ENCODE results near the gene GPX6.
"Not testable (repeated sequence)": the region's sequence is repeated elsewhere in the genome, so short reads cannot be mapped to it uniquely, and the experiment has no call there.

GPX6 gene

GRCh38 chr6:28486988-28487742 lies 28.4 kb downstream of the GPX6 start:
- Histone ChIP-seq H3K36me3 (ENCODE audit: control insufficient read depth in 5 of 5, insufficient read depth in 5 of 5, low read length in 5 of 5) (no peaks in the 10 kb centered on the region), H3K27ac (ENCODE audit: low read depth, low read length) (no peak overlapping the region), H3K9ac (ENCODE audit: low read length in 5 of 5) (no peak overlapping the region), H3K9me3 (ENCODE audit: control insufficient read depth in 5 of 5, low read length in 5 of 5) (no peaks in the 10 kb centered on the region), H3K4me1 (ENCODE audit: control insufficient read depth in 5 of 5, insufficient read depth in 5 of 5, low read length in 5 of 5) (peaks cover 0 to 14% (median 7%) of the 10 kb centered on the region in 5 donors), H3K27me3 (ENCODE audit: control insufficient read depth in 5 of 5, insufficient read depth in 4 of 5, low read length in 5 of 5) (peaks cover 0 to 4% (median 0%) of the 10 kb centered on the region in 5 donors), H3K4me3 (ENCODE audit: low read depth in 1 of 5, low read length in 5 of 5) (no peak overlapping the region)

DNA sequence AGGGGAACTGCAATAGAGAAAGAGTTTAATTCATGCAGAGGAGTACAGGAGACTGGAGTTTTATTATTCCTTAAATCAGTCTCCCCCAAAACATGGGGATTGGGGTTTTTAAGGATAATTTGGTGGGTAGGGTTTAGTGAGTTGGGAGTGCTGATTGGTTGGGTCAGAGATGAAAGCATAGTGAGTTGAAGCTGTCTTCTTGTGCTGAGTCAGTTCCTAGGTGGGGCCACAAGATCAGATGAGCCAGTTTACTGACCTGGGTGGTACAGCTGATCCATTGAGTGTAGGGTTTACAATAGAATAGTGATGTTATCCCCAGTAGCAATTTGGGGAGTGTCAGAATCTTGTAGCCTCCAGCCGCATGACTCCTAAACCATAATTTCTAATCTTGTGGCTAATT lies 29.1 kb downstream of the GPX6 start:
- no peaks in the 10 kb centered on the region for H3K36me3 ChIP-seq (ENCODE audit: control insufficient read depth in 5 of 5, insufficient read depth in 5 of 5, low read length in 5 of 5)
- H3K4me1 ChIP-seq (ENCODE audit: control insufficient read depth in 5 of 5, insufficient read depth in 5 of 5, low read length in 5 of 5) = peaks cover 0 to 14% (median 7%) of the 10 kb centered on the region in 5 donors
- no peak overlapping the region for H3K27ac ChIP-seq (ENCODE audit: low read depth, low read length)
- H3K4me3 ChIP-seq (ENCODE audit: low read depth in 1 of 5, low read length in 5 of 5) = no peak overlapping the region
- no peaks in the 10 kb centered on the region for H3K9me3 ChIP-seq (ENCODE audit: control insufficient read depth in 5 of 5, low read length in 5 of 5)
- H3K27me3 ChIP-seq (ENCODE audit: control insufficient read depth in 5 of 5, insufficient read depth in 4 of 5, low read length in 5 of 5) = peaks cover under 1 to 8% (median 4%) of the 10 kb centered on the region in 5 donors
- H3K9ac ChIP-seq (ENCODE audit: low read length in 5 of 5) = no peak overlapping the region

DNA sequence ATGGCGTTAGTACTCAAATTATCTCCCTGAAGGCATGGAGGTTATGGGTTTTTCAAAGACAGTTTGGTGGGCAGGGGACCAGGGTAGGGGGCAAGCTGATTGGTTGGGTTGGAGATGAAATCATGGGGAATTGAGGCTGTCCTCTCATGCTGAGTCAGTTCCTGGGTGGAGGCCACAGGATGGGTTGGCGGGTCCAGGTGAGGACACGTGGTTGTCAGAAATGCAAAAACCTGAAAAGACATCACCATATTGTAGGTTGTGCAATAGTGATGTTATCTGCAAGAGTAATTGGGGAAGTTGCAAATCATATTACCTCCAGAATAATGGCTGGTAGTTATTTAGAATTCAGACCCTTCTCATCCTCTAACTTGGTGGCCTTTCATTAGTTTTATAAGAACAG lies 30.1 kb downstream of the GPX6 start:
- Histone ChIP-seq H3K4me3 (ENCODE audit: low read depth in 1 of 5, low read length in 5 of 5) (no peak overlapping the region), H3K4me1 (ENCODE audit: control insufficient read depth in 5 of 5, insufficient read depth in 5 of 5, low read length in 5 of 5) (peaks cover 0 to 11% (median 7%) of the 10 kb centered on the region in 5 donors), H3K27ac (ENCODE audit: low read depth, low read length) (no peak overlapping the region), H3K9ac (ENCODE audit: low read length in 5 of 5) (no peak overlapping the region), H3K9me3 (ENCODE audit: control insufficient read depth in 5 of 5, low read length in 5 of 5) (no peaks in the 10 kb centered on the region), H3K27me3 (ENCODE audit: control insufficient read depth in 5 of 5, insufficient read depth in 4 of 5, low read length in 5 of 5) (peaks cover 4 to 11% (median 6%) of the 10 kb centered on the region in 5 donors), H3K36me3 (ENCODE audit: control insufficient read depth in 5 of 5, insufficient read depth in 5 of 5, low read length in 5 of 5) (no peaks in the 10 kb centered on the region)

DNA sequence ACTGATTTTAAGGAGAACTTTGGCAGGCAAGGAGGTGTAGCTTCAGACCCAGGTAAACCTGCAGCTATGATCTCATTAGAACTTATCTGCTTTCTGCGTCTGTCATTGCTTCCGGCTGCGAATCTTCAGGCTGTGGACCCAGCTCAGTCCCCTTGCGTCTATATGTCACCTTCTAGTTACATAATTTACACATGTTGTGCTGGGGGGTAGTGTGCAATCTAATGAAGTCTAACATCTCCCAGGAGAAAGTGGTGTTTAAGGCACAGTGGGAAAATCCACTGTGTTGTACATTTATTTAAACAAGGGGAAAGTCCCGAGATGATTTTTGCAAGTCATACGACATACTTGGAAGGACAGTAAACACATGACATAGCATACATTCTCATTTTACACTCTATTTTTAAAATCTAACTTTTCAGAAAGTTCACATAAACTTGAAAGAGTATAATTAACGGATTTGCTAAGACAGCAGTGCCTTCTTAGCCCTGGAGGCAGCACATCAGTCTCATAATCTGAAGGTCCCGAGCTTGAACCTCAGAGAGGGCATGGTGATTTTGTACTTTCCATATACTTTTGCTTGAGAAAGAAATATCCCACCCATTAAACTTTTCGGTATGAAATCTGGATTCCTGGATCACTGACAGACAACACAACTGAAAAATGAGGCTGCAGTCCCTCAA lies 35.2 kb downstream of the GPX6 start:
- Histone ChIP-seq H3K27ac (ENCODE audit: low read depth, low read length) (no peak overlapping the region), H3K36me3 (ENCODE audit: control insufficient read depth in 5 of 5, insufficient read depth in 5 of 5, low read length in 5 of 5) (no peaks in the 10 kb centered on the region), H3K9me3 (ENCODE audit: control insufficient read depth in 5 of 5, low read length in 5 of 5) (no peaks in the 10 kb centered on the region), H3K4me3 (ENCODE audit: low read depth in 1 of 5, low read length in 5 of 5) (no peak overlapping the region), H3K4me1 (ENCODE audit: control insufficient read depth in 5 of 5, insufficient read depth in 5 of 5, low read length in 5 of 5) (no peaks in the 10 kb centered on the region), H3K27me3 (ENCODE audit: control insufficient read depth in 5 of 5, insufficient read depth in 4 of 5, low read length in 5 of 5) (peaks cover 7 to 26% (median 11%) of the 10 kb centered on the region in 5 donors), H3K9ac (ENCODE audit: low read length in 5 of 5) (no peak overlapping the region)

- no peak overlapping the region for H3K27ac ChIP-seq (ENCODE audit: low read depth, low read length)
- no peak overlapping the region for H3K9ac ChIP-seq (ENCODE audit: low read length in 5 of 5)
- no peak overlapping the region for H3K4me3 ChIP-seq (ENCODE audit: low read depth in 1 of 5, low read length in 5 of 5)
- peaks cover 0 to 7% (median 0%) of the 10 kb centered on the region in 5 donors for H3K4me1 ChIP-seq (ENCODE audit: control insufficient read depth in 5 of 5, insufficient read depth in 5 of 5, low read length in 5 of 5)
- H3K27me3 ChIP-seq (ENCODE audit: control insufficient read depth in 5 of 5, insufficient read depth in 4 of 5, low read length in 5 of 5) = peaks cover 7 to 28% (median 11%) of the 10 kb centered on the region in 5 donors
- H3K36me3 ChIP-seq (ENCODE audit: control insufficient read depth in 5 of 5, insufficient read depth in 5 of 5, low read length in 5 of 5) = no peaks in the 10 kb centered on the region
- H3K9me3 ChIP-seq (ENCODE audit: control insufficient read depth in 5 of 5, low read length in 5 of 5) = no peaks in the 10 kb centered on the region
Measured at GRCh38 chr6:28478518-28478917, 37.1 kb downstream of the GPX6 start.

DNA sequence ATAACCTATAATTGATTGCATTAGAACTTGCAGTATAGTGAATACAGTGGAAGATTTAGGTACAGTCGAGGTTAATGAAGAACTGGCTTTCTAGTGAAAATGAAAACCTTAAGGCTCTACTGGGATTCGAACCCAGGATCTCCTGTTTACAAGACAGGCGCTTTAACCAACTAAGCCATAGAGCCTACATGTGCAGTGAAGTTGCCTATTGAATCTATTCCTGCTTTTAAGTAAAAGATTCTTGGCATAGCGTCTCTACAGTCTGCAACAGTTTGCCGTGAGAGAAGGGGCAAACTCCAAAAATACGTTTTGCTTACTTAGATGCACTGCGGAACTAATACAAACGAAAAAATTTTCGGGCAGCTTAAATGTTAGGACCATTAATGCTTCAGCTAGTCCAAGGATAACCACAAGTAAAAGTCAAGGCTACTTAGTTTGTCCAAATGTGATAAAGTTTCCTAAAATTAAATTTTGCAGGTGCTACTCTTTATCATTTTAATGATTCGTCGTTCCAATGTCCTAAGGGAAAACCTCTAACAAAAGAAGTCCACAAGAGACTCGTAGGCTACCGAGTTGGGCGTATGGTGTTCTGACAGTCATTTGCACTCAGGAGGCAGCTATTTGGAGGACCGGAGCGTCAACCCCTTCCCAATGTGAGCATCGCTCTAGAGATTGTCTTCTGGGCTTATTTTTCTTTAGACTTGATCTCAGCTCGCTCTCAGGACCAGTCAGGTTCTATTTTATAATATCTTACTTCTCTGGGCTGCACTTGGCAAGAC lies 41.0 kb downstream of the GPX6 start:
- peak overlapping the region in 3 of 5 donors; percentile 28 to 49 (median 46) for H3K4me3 ChIP-seq (ENCODE audit: low read depth in 1 of 5, low read length in 5 of 5)
- peak overlapping the region in 1 of 5 donors; percentile 51 for H3K9ac ChIP-seq (ENCODE audit: low read length in 5 of 5)
- H3K4me1 ChIP-seq (ENCODE audit: control insufficient read depth in 5 of 5, insufficient read depth in 5 of 5, low read length in 5 of 5) = peaks cover 0 to 7% (median 0%) of the 10 kb centered on the region in 5 donors
- H3K27me3 ChIP-seq (ENCODE audit: control insufficient read depth in 5 of 5, insufficient read depth in 4 of 5, low read length in 5 of 5) = peaks cover 0 to 12% (median 3%) of the 10 kb centered on the region in 5 donors
- no peaks in the 10 kb centered on the region for H3K36me3 ChIP-seq (ENCODE audit: control insufficient read depth in 5 of 5, insufficient read depth in 5 of 5, low read length in 5 of 5)
- no peaks in the 10 kb centered on the region for H3K9me3 ChIP-seq (ENCODE audit: control insufficient read depth in 5 of 5, low read length in 5 of 5)
- H3K27ac ChIP-seq (ENCODE audit: low read depth, low read length) = no peak overlapping the region

- not testable (repeated sequence) for H3K4me3 ChIP-seq (ENCODE audit: low read depth in 1 of 5, low read length in 5 of 5); H3K27ac ChIP-seq (ENCODE audit: low read depth, low read length); H3K36me3 ChIP-seq (ENCODE audit: control insufficient read depth in 5 of 5, insufficient read depth in 5 of 5, low read length in 5 of 5)
Measured at GRCh38 chr6:28469153-28469745, 46.3 kb downstream of the GPX6 start.

GRCh38 chr6:28468056-28468455 lies 47.5 kb downstream of the GPX6 start:
- Histone ChIP-seq H3K4me3 (ENCODE audit: low read depth in 1 of 5, low read length in 5 of 5) (no peak overlapping the region), H3K27me3 (ENCODE audit: control insufficient read depth in 5 of 5, insufficient read depth in 4 of 5, low read length in 5 of 5) (peaks cover 0 to 15% (median 6%) of the 10 kb centered on the region in 5 donors), H3K9ac (ENCODE audit: low read length in 5 of 5) (no peak overlapping the region), H3K27ac (ENCODE audit: low read depth, low read length) (no peak overlapping the region), H3K36me3 (ENCODE audit: control insufficient read depth in 5 of 5, insufficient read depth in 5 of 5, low read length in 5 of 5) (no peaks in the 10 kb centered on the region), H3K9me3 (ENCODE audit: control insufficient read depth in 5 of 5, low read length in 5 of 5) (peaks cover 0 to 9% (median 0%) of the 10 kb centered on the region in 5 donors), H3K4me1 (ENCODE audit: control insufficient read depth in 5 of 5, insufficient read depth in 5 of 5, low read length in 5 of 5) (no peaks in the 10 kb centered on the region)

More at GRCh38 chr6:28469153-28469745, 46.3 kb downstream of the GPX6 start:
- H3K9me3 ChIP-seq (ENCODE audit: control insufficient read depth in 5 of 5, low read length in 5 of 5); H3K9ac ChIP-seq (ENCODE audit: low read length in 5 of 5); H3K4me1 ChIP-seq (ENCODE audit: control insufficient read depth in 5 of 5, insufficient read depth in 5 of 5, low read length in 5 of 5); H3K27me3 ChIP-seq (ENCODE audit: control insufficient read depth in 5 of 5, insufficient read depth in 4 of 5, low read length in 5 of 5): not testable (repeated sequence)

DNA sequence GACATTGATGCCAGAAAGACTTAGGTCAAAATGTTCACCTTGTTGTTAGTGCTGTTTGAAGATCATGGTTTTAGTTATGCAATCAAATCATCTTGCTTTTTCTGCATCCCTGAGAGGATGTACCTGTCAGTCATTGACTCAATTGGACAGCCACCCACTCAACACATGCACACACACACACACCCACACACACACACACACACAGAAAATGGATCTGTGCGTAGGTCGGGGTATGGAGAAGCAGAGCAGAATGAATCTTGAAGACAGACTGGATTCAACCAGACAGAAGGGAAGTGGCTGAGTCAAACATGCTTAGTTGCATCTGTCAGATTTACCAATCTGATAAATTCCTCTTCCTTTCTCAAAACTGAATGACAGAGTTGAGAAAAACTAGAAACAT lies 53.2 kb downstream of the GPX6 start:
- peaks cover 0 to 18% (median 9%) of the 10 kb centered on the region in 5 donors for H3K27me3 ChIP-seq (ENCODE audit: control insufficient read depth in 5 of 5, insufficient read depth in 4 of 5, low read length in 5 of 5)
- no peaks in the 10 kb centered on the region for H3K36me3 ChIP-seq (ENCODE audit: control insufficient read depth in 5 of 5, insufficient read depth in 5 of 5, low read length in 5 of 5)
- no peak overlapping the region for H3K4me3 ChIP-seq (ENCODE audit: low read depth in 1 of 5, low read length in 5 of 5)
- no peak overlapping the region for H3K27ac ChIP-seq (ENCODE audit: low read depth, low read length)
- no peak overlapping the region for H3K9ac ChIP-seq (ENCODE audit: low read length in 5 of 5)
- H3K4me1 ChIP-seq (ENCODE audit: control insufficient read depth in 5 of 5, insufficient read depth in 5 of 5, low read length in 5 of 5) = no peaks in the 10 kb centered on the region
- H3K9me3 ChIP-seq (ENCODE audit: control insufficient read depth in 5 of 5, low read length in 5 of 5) = no peaks in the 10 kb centered on the region

Data from subcutaneous abdominal adipose tissue (tissue), 5 donors.